ENCODE data around the gene EPHB1.
"Not testable (repeated sequence)": the region's sequence is repeated elsewhere in the genome, so short reads cannot be mapped to it uniquely, and the experiment has no call there.

Gene EPHB1

GRCh38 chr3:135233476-135233875, 438.4 kb downstream of the EPHB1 start:
- in situ Hi-C loops (cut with MboI; ENCODE audit: low sequenced_read_pairs) = not testable (repeated sequence)

- in situ Hi-C loops (cut with MboI; ENCODE audit: low sequenced_read_pairs) = no loop called here
These were observed 440.5 kb downstream of the EPHB1 start for GRCh38 chr3:135235541-135235940.

- in situ Hi-C loops (cut with MboI; ENCODE audit: low sequenced_read_pairs) = no loop called here
These were observed 442.5 kb downstream of the EPHB1 start for GRCh38 chr3:135237371-135238143.

- in situ Hi-C loops (cut with MboI; ENCODE audit: low sequenced_read_pairs) = no loop called here
These were observed 443.3 kb downstream of the EPHB1 start for GRCh38 chr3:135238236-135238830.

- in situ Hi-C loops (cut with MboI; ENCODE audit: low sequenced_read_pairs) = no loop called here
These were observed 444.0 kb downstream of the EPHB1 start for GRCh38 chr3:135238871-135239614.

GRCh38 chr3:135239615-135239884, 444.5 kb downstream of the EPHB1 start:
- in situ Hi-C loops (cut with MboI; ENCODE audit: low sequenced_read_pairs) = no loop called here

- in situ Hi-C loops (cut with MboI; ENCODE audit: low sequenced_read_pairs) = no loop called here
These were observed 445.4 kb downstream of the EPHB1 start for GRCh38 chr3:135240426-135240825.

- in situ Hi-C loops (cut with MboI; ENCODE audit: low sequenced_read_pairs) = no loop called here
These were observed 447.2 kb downstream of the EPHB1 start for GRCh38 chr3:135242285-135242684.

- in situ Hi-C loops (cut with MboI; ENCODE audit: low sequenced_read_pairs) = no loop called here
These were observed 448.6 kb downstream of the EPHB1 start for GRCh38 chr3:135243616-135244015.

- in situ Hi-C loops (cut with MboI; ENCODE audit: low sequenced_read_pairs) = no loop called here
These were observed 451.0 kb downstream of the EPHB1 start for GRCh38 chr3:135246027-135246426.

GRCh38 chr3:135248213-135248612, 453.2 kb downstream of the EPHB1 start:
- in situ Hi-C loops (cut with MboI; ENCODE audit: low sequenced_read_pairs) = no loop called here

GRCh38 chr3:135249186-135249585, 454.1 kb downstream of the EPHB1 start:
- in situ Hi-C loops (cut with MboI; ENCODE audit: low sequenced_read_pairs) = no loop called here

- in situ Hi-C loops (cut with MboI; ENCODE audit: low sequenced_read_pairs) = no loop called here
These were observed 463.9 kb downstream of the EPHB1 start for GRCh38 chr3:135258916-135259315.

GRCh38 chr3:135260025-135260424, 465.0 kb downstream of the EPHB1 start:
- in situ Hi-C loops (cut with MboI; ENCODE audit: low sequenced_read_pairs) = no loop called here

- in situ Hi-C loops (cut with MboI; ENCODE audit: low sequenced_read_pairs) = no loop called here
These were observed 466.2 kb downstream of the EPHB1 start for GRCh38 chr3:135261214-135261775.

- in situ Hi-C loops (cut with MboI; ENCODE audit: low sequenced_read_pairs) = no loop called here
These were observed 466.9 kb downstream of the EPHB1 start for GRCh38 chr3:135261916-135262315.

GRCh38 chr3:135262441-135262840, 467.4 kb downstream of the EPHB1 start:
- in situ Hi-C loops (cut with MboI; ENCODE audit: low sequenced_read_pairs) = no loop called here

GRCh38 chr3:135263331-135263730, 468.3 kb downstream of the EPHB1 start:
- in situ Hi-C loops (cut with MboI; ENCODE audit: low sequenced_read_pairs) = no loop called here

- in situ Hi-C loops (cut with MboI; ENCODE audit: low sequenced_read_pairs) = no loop called here
These were observed 472.4 kb downstream of the EPHB1 start for GRCh38 chr3:135267487-135267886.

GRCh38 chr3:135268941-135269532, 474.0 kb downstream of the EPHB1 start:
- in situ Hi-C loops (cut with MboI; ENCODE audit: low sequenced_read_pairs) = no loop called here
